Breast epithelium (tissue), 3 donors: ENCODE results near the gene ZWINT.

ENCODE experiments used
- CTCF ChIP-seq, 3 donors: fragments of 450-650 bp; IDR thresholded peaks; one replicate each; pipeline ENCODE4 v1.5.1; 2016 to 2017; ENCODE audit warnings: antibody characterized with exemption in 3 of 3, mild to moderate bottlenecking in 3 of 3, moderate library complexity in 3 of 3
- POLR2A ChIP-seq: fragments of 450-650 bp; IDR thresholded peaks from one replicate; pipeline ENCODE4 v1.6.1; 2016; ENCODE audit warnings: antibody characterized with exemption, mild to moderate bottlenecking, moderate library complexity
- POLR2AphosphoS5 ChIP-seq, 3 donors: sonication (generic); formaldehyde crosslinking; IDR thresholded peaks; one replicate each; pipeline ENCODE4 v1.6.1; 2017; ENCODE audit warnings: antibody characterized with exemption in 3 of 3

GRCh38 chr10:56317603-56318002, 43.5 kb downstream of the ZWINT start:
- TF ChIP-seq CTCF (IDR thresholded peaks at IDR 0.05) (no peak), POLR2AphosphoS5 (IDR thresholded peaks at IDR 0.05) (no peak), POLR2A (no peak)
